Adrenal gland (tissue), 12 donors: ENCODE data around the gene KDM2A. TPM values are rescaled to one million over a fixed set of nuclear protein-coding genes. Genes with fewer than 3 reads are reported as not detected.
A peak's percentile ranks its signal among the peaks of the same experiment; 100 is the strongest.

ENCODE experiments used
- DNase-seq, 7 donors: peaks; one replicate each; pipeline ENCODE4 v3.0.0-alpha.2; 2019 to 2020
- H3K27ac ChIP-seq, 5 donors: fragments of 200-600 bp; sonication (generic) in 4 of 5; 1 replicate in 3 of 5; 2 replicates in 2 of 5; pipeline versions ENCODE4 v1.5.1 to v1.8.0; 2016 to 2020; ENCODE audit warnings: mild to moderate bottlenecking in 1 of 5
- H3K27me3 ChIP-seq: fragments of 200-600 bp; 2 replicates; pipeline ENCODE4 v1.8.0; 2021
- H3K36me3 ChIP-seq, 2 donors: fragments of 200-600 bp; replicated peaks in 1 of 2; 1 replicate in 1 of 2; 2 replicates in 1 of 2; pipeline versions ENCODE4 v1.5.1 to v1.8.0; 2018 to 2022
- H3K4me1 ChIP-seq, 2 donors: fragments of 200-600 bp; replicated peaks in 1 of 2; 1 replicate in 1 of 2; 2 replicates in 1 of 2; pipeline versions ENCODE4 v1.5.1 to v1.8.0; 2018 to 2021
- H3K4me3 ChIP-seq, 4 donors: fragments of 200-600 bp; sonication (generic) in 3 of 4; one replicate each; pipeline ENCODE4 v1.5.1; 2016 to 2018
- H3K9me3 ChIP-seq, 3 donors: fragments of 200-600 bp; sonication (generic) in 1 of 3; replicated peaks in 1 of 3; 1 replicate in 2 of 3; 2 replicates in 1 of 3; pipeline versions ENCODE4 v1.5.1 to v1.8.0; 2016 to 2021
- CTCF ChIP-seq, 6 experiments: fragments of 450-650 bp in 4 of 6; fragments of 200-600 bp in 2 of 6; sonication (generic) in 1 of 6; IDR thresholded peaks; 1 replicate in 5 of 6; 2 replicates in 1 of 6; pipeline versions ENCODE4 v1.5.1 to v1.8.0; 2016 to 2021; ENCODE audit warnings: antibody characterized with exemption in 6 of 6, mild to moderate bottlenecking in 2 of 6, moderate library complexity in 1 of 6
- POLR2A ChIP-seq, 2 donors: fragments of 450-650 bp; IDR thresholded peaks; one replicate each; pipeline ENCODE4 v1.6.1; 2017; ENCODE audit warnings: antibody characterized with exemption in 2 of 2, mild to moderate bottlenecking in 2 of 2, moderate library complexity in 1 of 2
- WGBS, 4 donors: extraction: QIAGEN DNeasy Blood & Tissue Kit in 2 of 4; methylation state at CpG; one replicate each; pipeline versions ENCODE4 v1.1.5 to v1.1.7; 2013 to 2017; 5-methylcytosine and 5-hydroxymethylcytosine counted together
- intact Hi-C, 2 donors: fragments of 100-400 bp; cut with DNase I; formaldehyde crosslinking; loops; one replicate each; pipeline versions ENCODE4 v1.14.1 to v1.15.0; 2022 to 2023
- polyA plus RNA-seq, 3 donors: library from polyadenylated mRNA; stranded (reverse); fragments of 200-250 nt in 2 of 3; fragments of 350-450 nt in 1 of 3; fragmentation: Illumina TruSeq in 1 of 3; extraction: RNeasy Lipid Tissue Mini Kit (QIAGEN cat#74804) in 1 of 3; gene quantifications; one replicate each; pipeline ENCODE4 v1.2.3, GENCODE V29; 2013 to 2014
- total RNA-seq, 9 donors: library from RNA; depleted of rRNA in 4 of 9; stranded (reverse); fragments of >200 nt in 4 of 9; fragments of 120-200 nt in 1 of 9; fragmentation: NEBNext Ultra II Directional in 1 of 9; extraction: Animal tissue kit (Norgen Biotek cat#: 25700) in 1 of 9; gene quantifications; one replicate each; pipeline versions ENCODE4 v1.1.0 to v1.2.4, GENCODE V29; 2013 to 2023
- donor health status: healthy with polysubstance abuse.
- donor health status: Bipolar disorder and iron deficiency.
- donor health status: DM: yes; HTN: yes; CAD: no.
- donor health status: DM: no; HTN: no; CAD: no.
- donor health status: DM: no; HTN: no; CAD: no.
- donor health status: DM: yes; HTN: yes; CAD: no.

Gene KDM2A
- total and polyA plus RNA-seq, 12 donors = 30.6 to 65.3 (median 45.7) TPM

GRCh38 chr11:67271541-67272284, 152.7 kb downstream of the KDM2A start:
- Histone ChIP-seq H3K4me1 (peaks cover 65 to 97% of the 10 kb centered on the region in 2 donors), H3K27ac (peak overlapping the region in 3 of 5 donors; percentile 23 to 89 (median 80)), H3K4me3 (no peak overlapping the region), H3K36me3 (peaks cover 0 to 7% of the 10 kb centered on the region in 2 donors), H3K27me3 (no peaks in the 10 kb centered on the region), H3K9me3 (no peaks in the 10 kb centered on the region)
- peak in 3 of 7 donors; percentile 24 to 80 (median 29) for DNase-seq
- WGBS, 4 donors = 45 to 61% (median 54%) methylated on average over 7 to 19 of the region's 19 CpGs
- intact Hi-C loops = no loop called here
- TF ChIP-seq CTCF (IDR thresholded peaks at IDR 0.05) = no peak
- no peak for TF ChIP-seq POLR2A (IDR thresholded peaks at IDR 0.05)

GRCh38 chr11:67272327-67273259, 153.5 kb downstream of the KDM2A start:
- intact Hi-C loops = no loop called here
- Histone ChIP-seq H3K27me3 (no peaks in the 10 kb centered on the region), H3K27ac (peak overlapping the region in 3 of 5 donors; percentile 25 to 89 (median 80)), H3K4me1 (peaks cover 69 to 100% of the 10 kb centered on the region in 2 donors), H3K36me3 (peaks cover 0 to 7% of the 10 kb centered on the region in 2 donors), H3K4me3 (no peak overlapping the region), H3K9me3 (no peaks in the 10 kb centered on the region)
- TF ChIP-seq CTCF (IDR thresholded peaks at IDR 0.05) (no peak), POLR2A (IDR thresholded peaks at IDR 0.05) (no peak)
- peak in 3 of 7 donors; percentile 16 to 56 (median 33) for DNase-seq
- 52 to 67% (median 57%) methylated on average over 4 to 23 of the region's 23 CpGs for WGBS, 4 donors

GRCh38 chr11:67273260-67273990, 154.4 kb downstream of the KDM2A start:
- Histone ChIP-seq H3K36me3 (peaks cover 0 to 5% of the 10 kb centered on the region in 2 donors), H3K4me3 (no peak overlapping the region), H3K27ac (peak overlapping the region in 4 of 5 donors; percentile 25 to 89 (median 63)), H3K4me1 (peaks cover 68 to 100% of the 10 kb centered on the region in 2 donors), H3K9me3 (no peaks in the 10 kb centered on the region), H3K27me3 (no peaks in the 10 kb centered on the region)
- intact Hi-C loops = no loop called here
- TF ChIP-seq CTCF (IDR thresholded peaks at IDR 0.05) = peak in 1 of 6 experiments; percentile 10
- TF ChIP-seq POLR2A (IDR thresholded peaks at IDR 0.05) = no peak
- 38 to 56% (median 46%) methylated on average over 10 to 14 of the region's 14 CpGs for WGBS, 4 donors
- peak in 3 of 7 donors; percentile 11 to 53 (median 34) for DNase-seq
